Kidney epithelial cell (primary cell): ENCODE measurements around the gene PLA2G4C. TPM values are rescaled to one million over a fixed set of nuclear protein-coding genes. Genes with fewer than 3 reads are reported as not detected.
A peak's percentile ranks its signal among the peaks of the same experiment; 100 is the strongest.

Experiments used
- DNase-seq: peaks from one replicate; pipeline ENCODE4 v3.0.0-alpha.2; 2010; ENCODE audit warnings: low read depth
- H3K27me3 ChIP-seq: 2 replicates; pipeline ENCODE4 v1.6.0; 2011; ENCODE audit warnings: low read length; ENCODE audit not compliant: control insufficient read depth, insufficient read depth
- H3K36me3 ChIP-seq: 2 replicates; pipeline ENCODE4 v1.5.1; 2011; ENCODE audit warnings: low read length; ENCODE audit not compliant: control insufficient read depth, insufficient read depth
- H3K4me3 ChIP-seq: 2 replicates; pipeline ENCODE4 v1.5.1; 2011; ENCODE audit warnings: low read depth, mild to moderate bottlenecking, control low read depth, low read length
- total RNA-seq: library from RNA; depleted of rRNA; stranded (reverse); fragments of >200 nt; gene quantifications from 2 replicates; pipeline ENCODE4 v1.2.3, GENCODE V29; 2015
- TF ChIP-seq, protein P1 (sequence below): IDR thresholded peaks from 2 replicates; pipeline ENCODE4 v1.5.1; 2011; ENCODE audit warnings: mild to moderate bottlenecking, moderate library complexity, low read length, control low read depth, inconsistent platforms; ENCODE audit not compliant: insufficient read depth, poor library complexity, severe bottlenecking

Gene PLA2G4C
- total RNA-seq, 1 donor from 2014 or later: 21.3 TPM

GRCh38 chr19:48108997-48109782 lies 1.4 kb downstream of the PLA2G4C start:
- DNase-seq: no peak
- H3K27me3 ChIP-seq: no peaks in the 10 kb centered on the region
- TF ChIP-seq, protein P1, sequence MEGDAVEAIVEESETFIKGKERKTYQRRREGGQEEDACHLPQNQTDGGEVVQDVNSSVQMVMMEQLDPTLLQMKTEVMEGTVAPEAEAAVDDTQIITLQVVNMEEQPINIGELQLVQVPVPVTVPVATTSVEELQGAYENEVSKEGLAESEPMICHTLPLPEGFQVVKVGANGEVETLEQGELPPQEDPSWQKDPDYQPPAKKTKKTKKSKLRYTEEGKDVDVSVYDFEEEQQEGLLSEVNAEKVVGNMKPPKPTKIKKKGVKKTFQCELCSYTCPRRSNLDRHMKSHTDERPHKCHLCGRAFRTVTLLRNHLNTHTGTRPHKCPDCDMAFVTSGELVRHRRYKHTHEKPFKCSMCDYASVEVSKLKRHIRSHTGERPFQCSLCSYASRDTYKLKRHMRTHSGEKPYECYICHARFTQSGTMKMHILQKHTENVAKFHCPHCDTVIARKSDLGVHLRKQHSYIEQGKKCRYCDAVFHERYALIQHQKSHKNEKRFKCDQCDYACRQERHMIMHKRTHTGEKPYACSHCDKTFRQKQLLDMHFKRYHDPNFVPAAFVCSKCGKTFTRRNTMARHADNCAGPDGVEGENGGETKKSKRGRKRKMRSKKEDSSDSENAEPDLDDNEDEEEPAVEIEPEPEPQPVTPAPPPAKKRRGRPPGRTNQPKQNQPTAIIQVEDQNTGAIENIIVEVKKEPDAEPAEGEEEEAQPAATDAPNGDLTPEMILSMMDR: no peak
- no peak overlapping the region for H3K4me3 ChIP-seq
- H3K36me3 ChIP-seq: no peaks in the 10 kb centered on the region

GRCh38 chr19:48103922-48104321 lies 6.7 kb downstream of the PLA2G4C start:
- Histone ChIP-seq H3K36me3 (no peaks in the 10 kb centered on the region), H3K4me3 (no peak overlapping the region), H3K27me3 (no peaks in the 10 kb centered on the region)
- TF ChIP-seq, protein P1: no peak
- no peak for DNase-seq

GRCh38 chr19:48102870-48103751 lies 7.5 kb downstream of the PLA2G4C start:
- DNase-seq: no peak
- Histone ChIP-seq H3K27me3 (no peaks in the 10 kb centered on the region), H3K4me3 (no peak overlapping the region), H3K36me3 (no peaks in the 10 kb centered on the region)
- TF ChIP-seq, protein P1: peak; percentile 45

DNA sequence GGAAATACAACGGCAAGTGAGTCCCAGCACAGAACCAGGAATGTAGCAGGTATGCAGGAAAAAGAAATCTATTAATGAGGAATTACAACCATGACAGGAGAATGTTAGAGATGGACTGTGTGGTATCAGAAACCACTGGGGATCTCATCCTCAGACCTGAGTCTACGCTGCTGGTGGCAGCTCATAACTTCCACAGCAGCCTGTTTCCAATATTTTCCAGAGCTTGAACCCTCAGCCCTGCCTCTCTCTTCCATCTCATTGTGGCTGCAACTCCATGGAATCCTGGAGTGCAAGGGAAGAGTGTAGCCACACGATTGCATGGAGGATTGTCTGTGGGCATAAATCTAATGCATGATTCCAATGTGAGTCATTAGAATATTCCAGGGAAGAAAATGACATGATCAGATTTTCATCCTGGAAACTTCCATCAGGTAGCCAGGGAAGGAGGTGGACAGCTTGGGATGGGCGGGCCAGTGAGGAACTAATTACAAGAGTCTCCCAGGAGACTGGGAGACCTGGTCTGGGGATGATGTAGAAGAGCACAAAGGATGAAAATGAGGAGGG lies 14.9 kb downstream of the PLA2G4C start:
- TF ChIP-seq, protein P1: no peak
- H3K4me3 ChIP-seq: no peak overlapping the region
- DNase-seq: no peak
- H3K36me3 ChIP-seq: no peaks in the 10 kb centered on the region
- H3K27me3 ChIP-seq: no peaks in the 10 kb centered on the region

DNA sequence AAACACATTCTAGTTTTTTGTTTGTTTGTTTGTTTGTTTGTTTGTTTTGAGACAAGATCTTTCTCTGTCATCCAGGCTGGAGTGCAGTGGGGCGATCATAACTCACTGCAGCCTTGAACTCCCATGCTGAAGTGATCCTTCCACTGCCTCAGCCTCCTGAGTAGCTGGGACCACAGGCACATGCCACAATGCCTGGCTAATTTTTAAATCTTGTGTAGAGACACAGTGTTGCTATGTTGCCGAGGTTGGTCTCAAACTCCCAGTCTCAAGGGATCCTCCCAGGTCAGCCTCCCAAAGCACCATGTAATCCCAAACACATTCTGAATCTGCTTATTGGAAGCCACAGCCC lies 15.8 kb downstream of the PLA2G4C start:
- H3K36me3 ChIP-seq: no peaks in the 10 kb centered on the region
- no peak for DNase-seq
- TF ChIP-seq, protein P1: no peak
- H3K4me3 ChIP-seq: no peak overlapping the region
- no peaks in the 10 kb centered on the region for H3K27me3 ChIP-seq
